ENCODE results near the gene ITPRIPL2. TPM values are rescaled to one million over a fixed set of nuclear protein-coding genes. Genes with fewer than 3 reads are reported as not detected.

The ITPRIPL2 gene
- total RNA-seq, 6 experiments from 2014 or later: 12.2 to 23.5 (median 17.7) TPM

- Histone ChIP-seq H3K4me1 (no peaks in the 10 kb centered on the region), H3K27me3 (no peaks in the 10 kb centered on the region), H3K4me3 (no peak overlapping the region), H3K9me3 (no peaks in the 10 kb centered on the region), H3K27ac (no peak overlapping the region), H3K36me3 (no peaks in the 10 kb centered on the region)
- ATAC-seq (no peak), DNase-seq (no peak)
- intact Hi-C loops (cut with DNase I): loop anchor here (5.0 kb wide), 2 partner anchors 206 to 211 kb away; no protein-coding TSS in a partner anchor
- TF ChIP-seq CTCF (IDR thresholded peaks at IDR 0.05) (no peak), POLR2A (IDR thresholded peaks at IDR 0.05) (no peak)
- WGBS (ENCODE audit: insufficient coverage, low coverage, low lambda C conversion rate, missing lambda C conversion rate): 76% methylated on average over 2 of the region's 2 CpGs
Measured at GRCh38 chr16:19166500-19166899, 52.7 kb downstream of the ITPRIPL2 start.

- no peaks in the 10 kb centered on the region for H3K9me3 ChIP-seq
- no peaks in the 10 kb centered on the region for H3K4me1 ChIP-seq
- DNase-seq (peak; percentile 81 to 85 (median 83)), ATAC-seq (peak; percentile 90 to 96 (median 95))
- no peaks in the 10 kb centered on the region for H3K36me3 ChIP-seq
- peak within 1 kb of the TSS; percentile 19 to 62 (median 33) for H3K27ac ChIP-seq
- peak within 1 kb of the TSS; percentile 58 to 85 (median 83) for H3K4me3 ChIP-seq
- no peaks in the 10 kb centered on the region for H3K27me3 ChIP-seq
- intact Hi-C loops (cut with DNase I): loop anchor here (5.0 kb wide), 2 partner anchors 204 to 209 kb away; no protein-coding TSS in a partner anchor
- 0% methylated on average over 8 of the region's 63 CpGs for WGBS (ENCODE audit: insufficient coverage, low coverage, low lambda C conversion rate, missing lambda C conversion rate)
- TF ChIP-seq POLR2A (IDR thresholded peaks at IDR 0.05): no peak
- peak in 3 of 4 donors; percentile 88 to 91 (median 90) for TF ChIP-seq CTCF (IDR thresholded peaks at IDR 0.05)
Measured at GRCh38 chr16:19167710-19168370, 54.1 kb downstream of the ITPRIPL2 start, which contains the start of gene SYT17. Gene SYT17 (plus strand): TSS chr16:19168240. CDS start chr16:19168647, 407 bp downstream.

- ATAC-seq (peak; percentile 57 to 75 (median 71)), DNase-seq (peak; percentile 55 to 68 (median 66))
- H3K36me3 ChIP-seq: no peaks in the 10 kb centered on the region
- peak overlapping the region; percentile 58 to 85 (median 83) for H3K4me3 ChIP-seq
- intact Hi-C loops (cut with DNase I): loop anchor here (5.0 kb wide), 2 partner anchors 204 to 209 kb away; no protein-coding TSS in a partner anchor
- H3K9me3 ChIP-seq: no peaks in the 10 kb centered on the region
- WGBS (ENCODE audit: insufficient coverage, low coverage, low lambda C conversion rate, missing lambda C conversion rate): under 1% methylated on average over 38 of the region's 68 CpGs
- no peaks in the 10 kb centered on the region for H3K4me1 ChIP-seq
- TF ChIP-seq POLR2A (IDR thresholded peaks at IDR 0.05): no peak
- no peak for TF ChIP-seq CTCF (IDR thresholded peaks at IDR 0.05)
- no peaks in the 10 kb centered on the region for H3K27me3 ChIP-seq
- peak overlapping the region; percentile 19 to 62 (median 33) for H3K27ac ChIP-seq
Measured at GRCh38 chr16:19168371-19169081, 54.8 kb downstream of the ITPRIPL2 start.

DNA sequence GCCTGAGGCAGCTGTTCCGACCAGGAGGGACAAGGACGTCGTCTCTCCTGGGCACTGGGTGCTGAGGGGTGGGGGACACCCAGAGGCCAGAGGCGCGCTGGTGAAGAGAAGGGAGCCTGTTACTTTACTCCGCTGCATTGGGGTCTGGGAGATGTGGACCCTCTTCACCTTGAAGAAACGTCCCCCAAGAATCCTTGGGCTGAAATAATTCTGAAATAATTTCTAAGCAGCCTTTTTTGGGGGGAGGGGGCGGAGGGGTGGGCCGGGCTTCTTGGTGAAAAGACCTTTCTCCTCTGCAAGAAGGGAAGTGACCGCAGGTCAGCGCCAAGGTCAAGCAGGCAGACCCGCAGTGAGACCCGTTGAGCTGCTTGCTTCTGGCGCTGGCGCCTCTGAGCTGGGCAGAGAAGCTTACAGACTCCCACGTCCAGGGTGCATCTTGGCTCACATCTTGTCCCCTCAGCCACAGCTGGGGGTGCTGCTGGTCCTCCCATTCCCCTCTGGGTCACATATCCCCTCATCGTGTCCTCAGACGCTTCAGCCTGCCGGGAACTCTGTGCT, 55.4 kb downstream of the ITPRIPL2 start:
- intact Hi-C loops (cut with DNase I): loop anchor here (5.0 kb wide), 2 partner anchors 203 to 208 kb away; no protein-coding TSS in a partner anchor
- Histone ChIP-seq H3K4me1 (no peaks in the 10 kb centered on the region), H3K36me3 (no peaks in the 10 kb centered on the region), H3K9me3 (no peaks in the 10 kb centered on the region), H3K27me3 (no peaks in the 10 kb centered on the region), H3K4me3 (peak overlapping the region; percentile 58 to 85 (median 83)), H3K27ac (no peak overlapping the region)
- no peak for TF ChIP-seq POLR2A (IDR thresholded peaks at IDR 0.05)
- TF ChIP-seq CTCF (IDR thresholded peaks at IDR 0.05): no peak
- ATAC-seq (no peak), DNase-seq (no peak)
- WGBS (ENCODE audit: insufficient coverage, low coverage, low lambda C conversion rate, missing lambda C conversion rate): 13% methylated on average over 8 of the region's 19 CpGs

Measured in right lobe of liver (tissue), 6 donors.